Measurements from ENCODE around the gene TAF1C.

TAF1C gene

GRCh38 chr16:84190731-84191388 is 4.0 kb upstream of the TAF1C start, which contains the start of gene ADAD2 (continued):
- TF ChIP-seq SP2 (tag by site-specific recombination; IDR thresholded peaks at IDR 0.05) (0 out of 2 replicates have a peak, but pooled peaks have one; percentile 8), ZNF571 (tag by site-specific recombination; IDR thresholded peaks at IDR 0.05) (no peak), REPIN1 (tag by site-specific recombination; IDR thresholded peaks at IDR 0.05; ENCODE audit: low read depth) (no peak), ZNF654 (tag by site-specific recombination; IDR thresholded peaks at IDR 0.05; ENCODE audit: low read depth) (no peak), EGR2 (tag by site-specific recombination; IDR thresholded peaks at IDR 0.05; ENCODE audit: low read depth) (peak; percentile 50), ZNF585B (tag by site-specific recombination; IDR thresholded peaks at IDR 0.05) (no peak), ZNF692 (tag by site-specific recombination; IDR thresholded peaks at IDR 0.05) (no peak)

- H3K4me3 ChIP-seq (ENCODE audit: low read depth, low read length) = no peak overlapping the region
- CTCF ChIA-PET = interaction anchor here (1.0 to 1.5 kb wide), 4 partner anchors 40 to 302 kb away, joined by 3 to 4 read pairs (median 3); partner anchors contain the start of gene HSDL1
- H3K4me1 ChIP-seq (ENCODE audit: control insufficient read depth, insufficient read depth, low read length) = no peaks in the 10 kb centered on the region
- H3K9me3 ChIP-seq (ENCODE audit: control insufficient read depth, insufficient read depth, low read depth, low read length) = no peaks in the 10 kb centered on the region
- TF ChIP-seq ZNF639 (tag by site-specific recombination; IDR thresholded peaks at IDR 0.05) = no peak
- no peak for TF ChIP-seq ZBTB48 (tag by site-specific recombination; IDR thresholded peaks at IDR 0.05)
- POLR2A ChIA-PET = no interaction called here
- peaks cover 0 to 56% of the 10 kb centered on the region in 2 experiments; a peak in 2 of 3 replicates for H3K36me3 ChIP-seq (ENCODE audit: control insufficient read depth in 2 of 2, insufficient read depth in 1 of 2, low read length in 2 of 2)
- H3K27ac ChIP-seq (ENCODE audit: extremely low read depth, low read depth, low read length) = no peak overlapping the region
Observed at GRCh38 chr16:84184775-84185174, 2.1 kb downstream of the TAF1C start.

- H3K4me3 ChIP-seq (ENCODE audit: low read depth, low read length) = no peak overlapping the region
- H3K27ac ChIP-seq (ENCODE audit: extremely low read depth, low read depth, low read length) = no peak overlapping the region
- H3K36me3 ChIP-seq (ENCODE audit: control insufficient read depth in 2 of 2, insufficient read depth in 1 of 2, low read length in 2 of 2) = peaks cover 0 to 62% of the 10 kb centered on the region in 2 experiments; a peak in 2 of 3 replicates
- ChIA-PET POLR2A (interaction anchor here (1.0 kb wide), 1 partner anchor 8 kb away, joined by 3 read pairs; no protein-coding TSS in a partner anchor), CTCF (interaction anchor here (0.6 to 1.5 kb wide), 9 partner anchors 18 to 554 kb away, joined by 3 to 4 read pairs (median 3); partner anchors contain the start of gene HSDL1)
- no peaks in the 10 kb centered on the region for H3K9me3 ChIP-seq (ENCODE audit: control insufficient read depth, insufficient read depth, low read depth, low read length)
- H3K4me1 ChIP-seq (ENCODE audit: control insufficient read depth, insufficient read depth, low read length) = no peaks in the 10 kb centered on the region
- no peak for TF ChIP-seq ZNF248 (tag by site-specific recombination; IDR thresholded peaks at IDR 0.05)
- TF ChIP-seq REPIN1 (tag by site-specific recombination; IDR thresholded peaks at IDR 0.05; ENCODE audit: low read depth) = no peak
- no peak for TF ChIP-seq PRDM10 (tag by site-specific recombination; IDR thresholded peaks at IDR 0.05)
- no peak for TF ChIP-seq ZNF501 (tag by site-specific recombination; IDR thresholded peaks at IDR 0.05)
- TF ChIP-seq ZNF639 (tag by site-specific recombination; IDR thresholded peaks at IDR 0.05) = no peak
- no peak for TF ChIP-seq ZNF670 (tag by site-specific recombination; IDR thresholded peaks at IDR 0.05; ENCODE audit: low read depth)
- no peak for TF ChIP-seq BCL11B (tag by site-specific recombination; IDR thresholded peaks at IDR 0.05; ENCODE audit: low read depth)
- TF ChIP-seq ZNF175 (tag by site-specific recombination; IDR thresholded peaks at IDR 0.05) = no peak
- no peak for TF ChIP-seq ZNF292 (tag by site-specific recombination; IDR thresholded peaks at IDR 0.05; ENCODE audit: borderline replicate concordance, low read depth)
Observed at GRCh38 chr16:84183911-84184591, 2.8 kb downstream of the TAF1C start.
